ENCODE data around the gene FALEC.

The FALEC gene

GRCh38 chr1:150511985-150512660, 3.4 kb upstream of the FALEC start:
- DNase-seq = no peak
- Histone ChIP-seq H3K4me3 (ENCODE audit: low read depth, low read length) (no peak overlapping the region), H3K36me3 (replicated peaks) (peaks cover 2% of the 10 kb centered on the region), H3K27me3 (replicated peaks) (no peaks in the 10 kb centered on the region), H3K27ac (no peak overlapping the region)
- TF ChIP-seq CTCF (IDR thresholded peaks at IDR 0.05; ENCODE audit: low read depth, low read length, missing control alignments) = no peak
- in situ Hi-C loops (cut with HindIII; ENCODE audit: low pct_ligation_motif_present, low sequenced_read_pairs) = no loop called here

GRCh38 chr1:150512846-150513245, 2.7 kb upstream of the FALEC start:
- in situ Hi-C loops (cut with HindIII; ENCODE audit: low pct_ligation_motif_present, low sequenced_read_pairs) = no loop called here
- Histone ChIP-seq H3K36me3 (replicated peaks) (peaks cover 2% of the 10 kb centered on the region), H3K4me3 (ENCODE audit: low read depth, low read length) (no peak overlapping the region), H3K27ac (no peak overlapping the region), H3K27me3 (replicated peaks) (no peaks in the 10 kb centered on the region)
- DNase-seq = no peak
- TF ChIP-seq CTCF (IDR thresholded peaks at IDR 0.05; ENCODE audit: low read depth, low read length, missing control alignments) = no peak

- no peaks in the 10 kb centered on the region for H3K27me3 ChIP-seq (replicated peaks)
- in situ Hi-C loops (cut with HindIII; ENCODE audit: low pct_ligation_motif_present, low sequenced_read_pairs) = no loop called here
- no peak for TF ChIP-seq CTCF (IDR thresholded peaks at IDR 0.05; ENCODE audit: low read depth, low read length, missing control alignments)
- H3K27ac ChIP-seq = no peak overlapping the region
- peaks cover 2% of the 10 kb centered on the region for H3K36me3 ChIP-seq (replicated peaks)
- no peak overlapping the region for H3K4me3 ChIP-seq (ENCODE audit: low read depth, low read length)
- no peak for DNase-seq
These were observed 2.2 kb upstream of the FALEC start for GRCh38 chr1:150513351-150513791.

GRCh38 chr1:150514260-150514659, 1.3 kb upstream of the FALEC start:
- H3K27me3 ChIP-seq (replicated peaks) = no peaks in the 10 kb centered on the region
- H3K36me3 ChIP-seq (replicated peaks) = peaks cover 2% of the 10 kb centered on the region
- no peak for DNase-seq
- no peak overlapping the region for H3K27ac ChIP-seq
- no peak overlapping the region for H3K4me3 ChIP-seq (ENCODE audit: low read depth, low read length)
- TF ChIP-seq CTCF (IDR thresholded peaks at IDR 0.05; ENCODE audit: low read depth, low read length, missing control alignments) = no peak
- in situ Hi-C loops (cut with HindIII; ENCODE audit: low pct_ligation_motif_present, low sequenced_read_pairs) = no loop called here

- in situ Hi-C loops (cut with HindIII; ENCODE audit: low pct_ligation_motif_present, low sequenced_read_pairs) = no loop called here
- Histone ChIP-seq H3K27ac (no peak overlapping the region), H3K36me3 (replicated peaks) (peaks cover 2% of the 10 kb centered on the region), H3K27me3 (replicated peaks) (no peaks in the 10 kb centered on the region), H3K4me3 (ENCODE audit: low read depth, low read length) (peak overlapping the region; percentile 70)
- TF ChIP-seq CTCF (IDR thresholded peaks at IDR 0.05; ENCODE audit: low read depth, low read length, missing control alignments) = no peak
- DNase-seq = no peak
These were observed 632 bp upstream of the FALEC start for GRCh38 chr1:150514913-150515327.

Data from brain microvascular endothelial cell (primary cell).